ENCODE data around the gene GRK5. TPM values are rescaled to one million over a fixed set of nuclear protein-coding genes. Genes with fewer than 3 reads are reported as not detected.

Gene GRK5
- total and polyA plus RNA-seq, 9 of the 15 experiments (the other 6 are each of a cell fraction or from before 2014, with no cell fraction given) = 0.46 to 0.83 (median 0.67) TPM; not detected in 2

DNA sequence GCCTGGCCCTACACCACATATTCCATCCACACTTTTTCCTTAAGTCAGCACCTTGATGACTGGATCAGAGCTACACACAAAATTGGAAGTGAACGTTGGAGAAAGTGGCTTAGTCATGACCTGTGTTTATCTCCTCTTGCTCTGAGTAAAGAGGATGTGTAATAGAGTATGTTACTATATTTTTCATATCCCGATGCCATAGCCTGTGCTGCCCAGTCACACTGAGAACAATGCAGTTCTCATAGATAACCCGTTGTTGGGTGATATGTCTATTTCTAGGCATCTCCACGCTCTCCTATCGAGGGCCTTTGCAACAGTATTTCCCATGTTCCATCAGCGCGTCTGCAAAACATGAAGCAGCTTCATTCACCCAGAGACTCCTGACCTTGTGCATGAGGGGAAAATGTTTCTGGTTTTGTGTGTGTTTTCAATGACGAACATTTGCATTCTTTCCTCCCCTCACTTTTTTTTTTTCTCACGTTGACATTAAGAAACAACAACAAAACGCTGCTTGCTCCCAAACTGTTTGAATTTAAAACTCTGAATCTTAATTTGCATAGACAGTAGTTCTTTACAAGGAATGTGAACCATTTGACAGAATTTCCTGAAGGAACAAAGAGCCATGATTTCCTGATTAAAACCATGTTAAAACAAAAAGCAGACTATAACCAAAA lies 43.4 kb downstream of the GRK5 start (continued):
- no peak for TF ChIP-seq PREB (CRISPR knock-in tag; IDR thresholded peaks at IDR 0.05)
- TF ChIP-seq, protein P1, sequence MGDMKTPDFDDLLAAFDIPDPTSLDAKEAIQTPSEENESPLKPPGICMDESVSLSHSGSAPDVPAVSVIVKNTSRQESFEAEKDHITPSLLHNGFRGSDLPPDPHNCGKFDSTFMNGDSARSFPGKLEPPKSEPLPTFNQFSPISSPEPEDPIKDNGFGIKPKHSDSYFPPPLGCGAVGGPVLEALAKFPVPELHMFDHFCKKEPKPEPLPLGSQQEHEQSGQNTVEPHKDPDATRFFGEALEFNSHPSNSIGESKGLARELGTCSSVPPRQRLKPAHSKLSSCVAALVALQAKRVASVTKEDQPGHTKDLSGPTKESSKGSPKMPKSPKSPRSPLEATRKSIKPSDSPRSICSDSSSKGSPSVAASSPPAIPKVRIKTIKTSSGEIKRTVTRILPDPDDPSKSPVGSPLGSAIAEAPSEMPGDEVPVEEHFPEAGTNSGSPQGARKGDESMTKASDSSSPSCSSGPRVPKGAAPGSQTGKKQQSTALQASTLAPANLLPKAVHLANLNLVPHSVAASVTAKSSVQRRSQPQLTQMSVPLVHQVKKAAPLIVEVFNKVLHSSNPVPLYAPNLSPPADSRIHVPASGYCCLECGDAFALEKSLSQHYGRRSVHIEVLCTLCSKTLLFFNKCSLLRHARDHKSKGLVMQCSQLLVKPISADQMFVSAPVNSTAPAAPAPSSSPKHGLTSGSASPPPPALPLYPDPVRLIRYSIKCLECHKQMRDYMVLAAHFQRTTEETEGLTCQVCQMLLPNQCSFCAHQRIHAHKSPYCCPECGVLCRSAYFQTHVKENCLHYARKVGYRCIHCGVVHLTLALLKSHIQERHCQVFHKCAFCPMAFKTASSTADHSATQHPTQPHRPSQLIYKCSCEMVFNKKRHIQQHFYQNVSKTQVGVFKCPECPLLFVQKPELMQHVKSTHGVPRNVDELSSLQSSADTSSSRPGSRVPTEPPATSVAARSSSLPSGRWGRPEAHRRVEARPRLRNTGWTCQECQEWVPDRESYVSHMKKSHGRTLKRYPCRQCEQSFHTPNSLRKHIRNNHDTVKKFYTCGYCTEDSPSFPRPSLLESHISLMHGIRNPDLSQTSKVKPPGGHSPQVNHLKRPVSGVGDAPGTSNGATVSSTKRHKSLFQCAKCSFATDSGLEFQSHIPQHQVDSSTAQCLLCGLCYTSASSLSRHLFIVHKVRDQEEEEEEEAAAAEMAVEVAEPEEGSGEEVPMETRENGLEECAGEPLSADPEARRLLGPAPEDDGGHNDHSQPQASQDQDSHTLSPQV (IDR thresholded peaks at IDR 0.05) = peak; percentile 77
- TF ChIP-seq RREB1 (CRISPR knock-in tag; IDR thresholded peaks at IDR 0.05) = no peak
- no peak for TF ChIP-seq U2AF1 (optimal IDR thresholded peaks at IDR 0.05; ENCODE audit: low read depth, low read length)
- peak; percentile 23; the same call in 1 of the 2 replicates for TF ChIP-seq BACH1 (tag; IDR thresholded peaks at IDR 0.05)
- TF ChIP-seq FOXM1 (IDR thresholded peaks at IDR 0.05; ENCODE audit: low read depth) = no peak
- no peak for TF ChIP-seq FOXM1 (CRISPR knock-in tag; IDR thresholded peaks at IDR 0.05; ENCODE audit: low read depth)
- TF ChIP-seq MCM3 (IDR thresholded peaks at IDR 0.05) = no peak
- 0 out of 2 replicates have a peak, but pooled peaks have one; percentile 21 for TF ChIP-seq MTA3 (IDR thresholded peaks at IDR 0.05; ENCODE audit: borderline replicate concordance)
- TF ChIP-seq ZKSCAN8 (CRISPR knock-in tag; IDR thresholded peaks at IDR 0.05) = 0 out of 2 replicates have a peak, but pooled peaks have one; percentile 60
- TF ChIP-seq MTA2 (IDR thresholded peaks at IDR 0.05; ENCODE audit: low read depth) = 0 out of 2 replicates have a peak, but pooled peaks have one; percentile 2
- 0 out of 2 replicates have a peak, but pooled peaks have one; percentile 37 for TF ChIP-seq SMARCE1 (IDR thresholded peaks at IDR 0.05)
- TF ChIP-seq NCOR1 (IDR thresholded peaks at IDR 0.05) = peak; percentile 52; the same call in 1 of the 2 replicates
- TF ChIP-seq TFE3 (CRISPR knock-in tag; IDR thresholded peaks at IDR 0.05) = no peak
- TF ChIP-seq SMAD3 (CRISPR knock-in tag; conservative IDR thresholded peaks at IDR 0.05) = no peak

Measured in K562 (cell line).